OCI-LY3 (cell line): Measurements from ENCODE around the gene PARP1.

ENCODE experiments used
- H2AFZ ChIP-seq: fragments of 200-600, 300-600 bp; shearing (Covaris generic); 2 replicates; pipeline ENCODE4 v1.6.0; 2014; ENCODE audit warnings: antibody characterized with exemption, low read depth, low read length
- H3K27ac ChIP-seq: fragments of 200-600, 300-600 bp; sonication (generic); 2 replicates; pipeline ENCODE4 v1.5.1; 2014; ENCODE audit warnings: mild to moderate bottlenecking, low read length, moderate library complexity, mixed read lengths
- H3K27me3 ChIP-seq: fragments of 200-600, 300-600 bp; sonication (generic); 2 replicates; pipeline ENCODE4 v1.6.1; 2014; ENCODE audit warnings: low read depth, low read length, mixed read lengths
- H3K36me3 ChIP-seq: fragments of 200-600, 300-600 bp; sonication (generic); replicated peaks from 2 replicates; pipeline ENCODE3; 2014; ENCODE audit warnings: low read depth, low read length, mixed read lengths
- H3K4me1 ChIP-seq: fragments of 300-600, 200-600 bp; sonication (generic); 2 replicates; pipeline ENCODE4 v1.6.1; 2014; ENCODE audit warnings: low read length, mixed read lengths
- H3K4me2 ChIP-seq: fragments of 200-600, 300-600 bp; sonication (generic); 2 replicates; pipeline ENCODE4 v1.6.1; 2014; ENCODE audit warnings: low read length, mixed read lengths
- H3K4me3 ChIP-seq: fragments of 300-600, 200-600 bp; sonication (generic); 2 replicates; pipeline ENCODE4 v1.5.1; 2014; ENCODE audit warnings: antibody characterized with exemption, mild to moderate bottlenecking, low read length, moderate library complexity
- H3K79me2 ChIP-seq: fragments of 300-600, 200-600 bp; shearing (Covaris generic); 2 replicates; pipeline ENCODE4 v1.6.1; 2014; ENCODE audit warnings: mild to moderate bottlenecking, low read length, mixed read lengths
- H3K9ac ChIP-seq: fragments of 300-600, 200-600 bp; shearing (Covaris generic); 2 replicates; pipeline ENCODE4 v1.6.0; 2014; ENCODE audit warnings: mild to moderate bottlenecking, low read length, moderate library complexity
- H3K9me3 ChIP-seq: fragments of 200-600, 300-600 bp; shearing (Covaris generic); 2 replicates; pipeline ENCODE4 v1.6.1; 2014; ENCODE audit warnings: low read length, mixed read lengths; ENCODE audit not compliant: insufficient read depth
- H4K20me1 ChIP-seq: fragments of 200-600, 300-600 bp; sonication (generic); 2 replicates; pipeline ENCODE4 v1.6.1; 2016; ENCODE audit warnings: low read length, mixed read lengths; ENCODE audit not compliant: insufficient read depth
- CTCF ChIP-seq: fragments of 200-600, 300-600 bp; sonication (generic); IDR thresholded peaks from 2 replicates; pipeline ENCODE4 v1.5.1; 2014; ENCODE audit warnings: antibody characterized with exemption, low read length, low read depth
- EZH2phosphoT487 ChIP-seq: fragments of 200-600 bp; shearing (Covaris generic); IDR thresholded peaks from 2 replicates; pipeline ENCODE4 v1.6.1; 2018; ENCODE audit warnings: antibody characterized with exemption, mixed run types, low read depth

The PARP1 gene

GRCh38 chr1:226327761-226328162, 80.1 kb downstream of the PARP1 start:
- H3K9me3 ChIP-seq: no peaks in the 10 kb centered on the region
- no peaks in the 10 kb centered on the region for H3K79me2 ChIP-seq
- H3K27ac ChIP-seq: no peak overlapping the region
- H3K27me3 ChIP-seq: no peaks in the 10 kb centered on the region
- no peaks in the 10 kb centered on the region for H3K36me3 ChIP-seq
- TF ChIP-seq EZH2phosphoT487: no peak
- no peak for TF ChIP-seq CTCF
- H3K9ac ChIP-seq: no peak overlapping the region
- H4K20me1 ChIP-seq: no peaks in the 10 kb centered on the region
- H3K4me3 ChIP-seq: no peak overlapping the region
- no peak overlapping the region for H3K4me2 ChIP-seq
- no peak overlapping the region for H2AFZ ChIP-seq
- peaks cover 2% of the 10 kb centered on the region for H3K4me1 ChIP-seq

DNA sequence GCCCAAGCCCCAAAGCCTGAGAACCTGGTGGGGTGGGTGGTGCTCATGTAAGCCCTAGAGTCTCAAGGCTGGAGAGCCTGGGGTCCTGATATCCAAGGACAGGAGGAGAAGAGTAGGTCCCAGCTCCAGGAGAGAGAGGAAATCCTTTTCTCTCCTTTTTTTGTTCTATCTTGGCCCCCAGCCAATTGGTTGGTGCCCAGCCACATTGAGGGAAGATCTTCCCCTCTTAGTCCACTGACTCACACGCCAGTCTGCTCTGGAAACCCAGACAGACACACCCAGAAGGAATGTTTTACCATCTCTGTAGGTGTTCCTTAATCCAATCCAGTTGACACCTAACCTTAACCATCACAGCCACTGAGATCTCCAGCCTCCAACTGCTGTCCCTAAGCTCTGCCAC, 82.7 kb downstream of the PARP1 start:
- Histone ChIP-seq H3K4me3 (no peak overlapping the region), H4K20me1 (no peaks in the 10 kb centered on the region), H3K27me3 (no peaks in the 10 kb centered on the region), H3K4me1 (no peaks in the 10 kb centered on the region), H2AFZ (no peak overlapping the region), H3K79me2 (no peaks in the 10 kb centered on the region), H3K4me2 (no peak overlapping the region), H3K27ac (no peak overlapping the region), H3K9ac (no peak overlapping the region), H3K9me3 (no peaks in the 10 kb centered on the region), H3K36me3 (no peaks in the 10 kb centered on the region)
- no peak for TF ChIP-seq CTCF
- TF ChIP-seq EZH2phosphoT487: no peak

DNA sequence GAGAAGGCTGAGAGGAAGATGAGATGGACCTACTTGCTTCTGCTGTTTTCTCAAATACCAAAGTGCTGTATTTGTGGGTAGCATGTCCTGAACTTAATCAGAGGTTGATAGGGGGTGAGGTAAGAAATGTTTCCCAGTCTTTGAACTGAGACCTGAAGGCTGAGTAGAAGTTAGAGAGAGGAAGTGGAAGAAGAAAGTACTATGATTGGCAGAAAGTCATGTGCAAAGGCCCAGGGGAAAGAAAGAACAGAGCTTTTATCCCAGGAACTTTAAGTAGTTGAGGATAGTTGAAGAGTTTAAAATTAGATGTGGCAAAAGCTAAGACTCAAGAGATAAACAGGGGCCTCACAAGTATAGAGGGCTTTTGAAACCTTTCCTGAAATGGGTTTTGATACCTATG, 83.4 kb downstream of the PARP1 start:
- no peaks in the 10 kb centered on the region for H3K79me2 ChIP-seq
- no peak overlapping the region for H3K4me3 ChIP-seq
- no peaks in the 10 kb centered on the region for H3K4me1 ChIP-seq
- no peak overlapping the region for H3K4me2 ChIP-seq
- H4K20me1 ChIP-seq: no peaks in the 10 kb centered on the region
- no peak overlapping the region for H2AFZ ChIP-seq
- H3K27me3 ChIP-seq: no peaks in the 10 kb centered on the region
- H3K27ac ChIP-seq: no peak overlapping the region
- H3K9ac ChIP-seq: no peak overlapping the region
- TF ChIP-seq CTCF (no peak), EZH2phosphoT487 (no peak)
- H3K9me3 ChIP-seq: no peaks in the 10 kb centered on the region
- H3K36me3 ChIP-seq: no peaks in the 10 kb centered on the region

GRCh38 chr1:226322986-226323385, 84.9 kb downstream of the PARP1 start:
- no peaks in the 10 kb centered on the region for H4K20me1 ChIP-seq
- H3K9me3 ChIP-seq: no peaks in the 10 kb centered on the region
- no peaks in the 10 kb centered on the region for H3K36me3 ChIP-seq
- H3K4me1 ChIP-seq: no peaks in the 10 kb centered on the region
- H3K4me2 ChIP-seq: no peak overlapping the region
- H3K4me3 ChIP-seq: no peak overlapping the region
- no peaks in the 10 kb centered on the region for H3K79me2 ChIP-seq
- no peak overlapping the region for H2AFZ ChIP-seq
- no peak overlapping the region for H3K27ac ChIP-seq
- no peak overlapping the region for H3K9ac ChIP-seq
- TF ChIP-seq CTCF (no peak), EZH2phosphoT487 (no peak)
- no peaks in the 10 kb centered on the region for H3K27me3 ChIP-seq
